ENCODE results near the gene PLSCR4.

GRCh38 chr3:146222204-146223046 lies 28.5 kb downstream of the PLSCR4 start:
- TF ChIP-seq CTCF (IDR thresholded peaks at IDR 0.05) (no peak), EZH2phosphoT487 (IDR thresholded peaks at IDR 0.05) (no peak), EZH2 (IDR thresholded peaks at IDR 0.05) (no peak)
